Liver (tissue), 3 donors: ENCODE results near the gene KCNJ4.

Source experiments
- ATF3 ChIP-seq: IDR thresholded peaks from 2 replicates; pipeline ENCODE4 v1.6.1; 2016; ENCODE audit warnings: antibody characterized with exemption
- CTCF ChIP-seq: fragments of 150-350 bp; IDR thresholded peaks from 2 replicates; pipeline ENCODE4 v1.5.1; 2017; ENCODE audit warnings: improper control_type of control experiment, low read depth, low read length; ENCODE audit not compliant: missing input control
- EGR1 ChIP-seq, 2 donors: IDR thresholded peaks; 2 replicates each; pipeline ENCODE4 v1.6.1; 2016 to 2018; ENCODE audit warnings: antibody characterized with exemption in 2 of 2, low read depth in 2 of 2
- GABPA ChIP-seq, 2 donors: IDR thresholded peaks in 1 of 2; conservative IDR thresholded peaks in 1 of 2; 2 replicates each; pipeline ENCODE4 v1.6.1; 2016; ENCODE audit warnings: antibody characterized with exemption in 2 of 2, mild to moderate bottlenecking in 1 of 2, moderate library complexity in 1 of 2
- JUND ChIP-seq, 2 donors: IDR thresholded peaks; 2 replicates each; pipeline ENCODE4 v1.6.1; 2016; ENCODE audit warnings: antibody characterized with exemption in 2 of 2
- MAX ChIP-seq: IDR thresholded peaks from 2 replicates; pipeline ENCODE4 v1.6.1; 2016; ENCODE audit warnings: antibody characterized with exemption
- RAD21 ChIP-seq, 2 donors: IDR thresholded peaks; 2 replicates each; pipeline ENCODE4 v1.6.1; 2016; ENCODE audit warnings: antibody characterized with exemption in 2 of 2, mild to moderate bottlenecking in 2 of 2
- REST ChIP-seq: IDR thresholded peaks from 2 replicates; pipeline ENCODE4 v1.6.1; 2016; ENCODE audit warnings: antibody characterized with exemption, mild to moderate bottlenecking
- RXRA ChIP-seq, 2 donors: IDR thresholded peaks; 2 replicates each; pipeline ENCODE4 v1.6.1; 2017 to 2018; ENCODE audit warnings: antibody characterized with exemption in 2 of 2, mild to moderate bottlenecking in 1 of 2
- SP1 ChIP-seq: IDR thresholded peaks from 2 replicates; pipeline ENCODE4 v1.6.1; 2018; ENCODE audit warnings: antibody characterized with exemption, mild to moderate bottlenecking
- TAF1 ChIP-seq: conservative IDR thresholded peaks from 2 replicates; pipeline ENCODE4 v1.6.1; 2016; ENCODE audit warnings: antibody characterized with exemption, mild to moderate bottlenecking
- YY1 ChIP-seq: IDR thresholded peaks from 2 replicates; pipeline ENCODE4 v1.6.1; 2016; ENCODE audit warnings: antibody characterized with exemption, mild to moderate bottlenecking
- TF ChIP-seq, protein P1 (sequence below): IDR thresholded peaks from 2 replicates; pipeline ENCODE4 v1.6.1; 2016; ENCODE audit warnings: antibody characterized with exemption
- donor health status: healthy.
- donor health status: healthy.

DNA sequence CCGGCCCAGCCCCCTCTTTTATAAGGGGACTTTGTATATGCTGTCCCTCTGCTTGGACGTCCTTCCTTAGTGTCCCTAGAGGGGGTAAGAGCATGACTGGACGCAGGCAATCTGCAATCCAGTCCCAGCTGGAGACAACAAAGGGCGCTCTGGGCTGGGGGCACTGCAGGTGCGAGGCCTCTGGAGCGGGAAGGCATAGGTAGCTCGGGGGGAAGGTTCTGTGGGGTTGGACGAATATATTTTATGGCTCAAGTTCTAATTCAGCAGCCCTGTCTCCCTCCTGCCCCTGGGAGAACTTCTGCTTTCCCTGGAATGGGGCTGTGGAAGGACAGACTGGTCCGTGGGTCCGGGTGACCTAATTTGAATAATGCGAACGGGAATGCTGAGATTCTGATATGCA lies 40.0 kb downstream of the KCNJ4 start:
- TF ChIP-seq REST (no peak), CTCF (no peak), MAX (no peak), JUND (IDR thresholded peaks at IDR 0.05) (no peak), YY1 (no peak), EGR1 (IDR thresholded peaks at IDR 0.05; ENCODE audit: low read depth in 2 of 2) (no peak), GABPA (IDR thresholded peaks at IDR 0.05 in 1 of 2, conservative IDR thresholded peaks at IDR 0.05 in 1 of 2) (no peak), SP1 (no peak), TAF1 (no peak), RXRA (IDR thresholded peaks at IDR 0.05) (no peak), ATF3 (no peak), RAD21 (IDR thresholded peaks at IDR 0.05) (no peak)
- TF ChIP-seq, protein P1, sequence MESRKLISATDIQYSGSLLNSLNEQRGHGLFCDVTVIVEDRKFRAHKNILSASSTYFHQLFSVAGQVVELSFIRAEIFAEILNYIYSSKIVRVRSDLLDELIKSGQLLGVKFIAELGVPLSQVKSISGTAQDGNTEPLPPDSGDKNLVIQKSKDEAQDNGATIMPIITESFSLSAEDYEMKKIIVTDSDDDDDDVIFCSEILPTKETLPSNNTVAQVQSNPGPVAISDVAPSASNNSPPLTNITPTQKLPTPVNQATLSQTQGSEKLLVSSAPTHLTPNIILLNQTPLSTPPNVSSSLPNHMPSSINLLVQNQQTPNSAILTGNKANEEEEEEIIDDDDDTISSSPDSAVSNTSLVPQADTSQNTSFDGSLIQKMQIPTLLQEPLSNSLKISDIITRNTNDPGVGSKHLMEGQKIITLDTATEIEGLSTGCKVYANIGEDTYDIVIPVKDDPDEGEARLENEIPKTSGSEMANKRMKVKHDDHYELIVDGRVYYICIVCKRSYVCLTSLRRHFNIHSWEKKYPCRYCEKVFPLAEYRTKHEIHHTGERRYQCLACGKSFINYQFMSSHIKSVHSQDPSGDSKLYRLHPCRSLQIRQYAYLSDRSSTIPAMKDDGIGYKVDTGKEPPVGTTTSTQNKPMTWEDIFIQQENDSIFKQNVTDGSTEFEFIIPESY, result no peak
